ENCODE data around the gene DDX41. TPM values are rescaled to one million over a fixed set of nuclear protein-coding genes. Genes with fewer than 3 reads are reported as not detected.
"Not testable (repeated sequence)": the region's sequence is repeated elsewhere in the genome, so short reads cannot be mapped to it uniquely, and the experiment has no call there.

DDX41 gene
- total RNA-seq, 1 experiment from 2014 or later = 318 TPM

GRCh38 chr5:177486256-177486655 lies 30.5 kb downstream of the DDX41 start:
- ATAC-seq (no peak), DNase-seq (no peak)
- ChIA-PET CTCF (no interaction called here), POLR2A (ENCODE audit: unreplicated experiment) (no interaction called here)
- Histone ChIP-seq H3K4me2 (ENCODE audit: low read length) (no peak overlapping the region), H3K9me3 (ENCODE audit: low read length) (no peaks in the 10 kb centered on the region), H3K27me3 (ENCODE audit: low read length) (no peaks in the 10 kb centered on the region), H3K36me3 (ENCODE audit: low read depth, low read length) (peaks cover 37% of the 10 kb centered on the region), H2AFZ (ENCODE audit: low read length) (no peak overlapping the region), H3F3A (ENCODE audit: low read length, unreplicated experiment) (peaks cover 3% of the 10 kb centered on the region), H3K4me3 (ENCODE audit: low read length) (no peak overlapping the region), H3K9ac (ENCODE audit: low read length) (no peak overlapping the region), H4K20me1 (ENCODE audit: low read length) (no peaks in the 10 kb centered on the region), H3K27ac (ENCODE audit: low read length) (no peak overlapping the region), H3K9me2 (replicated peaks; ENCODE audit: low read length) (no peaks in the 10 kb centered on the region), H3K79me2 (ENCODE audit: low read length) (no peaks in the 10 kb centered on the region), H3K4me1 (ENCODE audit: insufficient read depth, low read length) (no peaks in the 10 kb centered on the region)
- TF ChIP-seq EZH2phosphoT487 (IDR thresholded peaks at IDR 0.05; ENCODE audit: borderline replicate concordance, low read length) (no peak), EZH2 (IDR thresholded peaks at IDR 0.05; ENCODE audit: low read length, unreplicated experiment) (no peak)
- TF ChIP-seq, protein P1, sequence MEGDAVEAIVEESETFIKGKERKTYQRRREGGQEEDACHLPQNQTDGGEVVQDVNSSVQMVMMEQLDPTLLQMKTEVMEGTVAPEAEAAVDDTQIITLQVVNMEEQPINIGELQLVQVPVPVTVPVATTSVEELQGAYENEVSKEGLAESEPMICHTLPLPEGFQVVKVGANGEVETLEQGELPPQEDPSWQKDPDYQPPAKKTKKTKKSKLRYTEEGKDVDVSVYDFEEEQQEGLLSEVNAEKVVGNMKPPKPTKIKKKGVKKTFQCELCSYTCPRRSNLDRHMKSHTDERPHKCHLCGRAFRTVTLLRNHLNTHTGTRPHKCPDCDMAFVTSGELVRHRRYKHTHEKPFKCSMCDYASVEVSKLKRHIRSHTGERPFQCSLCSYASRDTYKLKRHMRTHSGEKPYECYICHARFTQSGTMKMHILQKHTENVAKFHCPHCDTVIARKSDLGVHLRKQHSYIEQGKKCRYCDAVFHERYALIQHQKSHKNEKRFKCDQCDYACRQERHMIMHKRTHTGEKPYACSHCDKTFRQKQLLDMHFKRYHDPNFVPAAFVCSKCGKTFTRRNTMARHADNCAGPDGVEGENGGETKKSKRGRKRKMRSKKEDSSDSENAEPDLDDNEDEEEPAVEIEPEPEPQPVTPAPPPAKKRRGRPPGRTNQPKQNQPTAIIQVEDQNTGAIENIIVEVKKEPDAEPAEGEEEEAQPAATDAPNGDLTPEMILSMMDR (conservative IDR thresholded peaks at IDR 0.05; ENCODE audit: low read depth, low read length) = no peak
- no TSS peak for BruUV-seq (replicated peaks)
- intact Hi-C loops (cut with micrococcal nuclease) = no loop called here

DNA sequence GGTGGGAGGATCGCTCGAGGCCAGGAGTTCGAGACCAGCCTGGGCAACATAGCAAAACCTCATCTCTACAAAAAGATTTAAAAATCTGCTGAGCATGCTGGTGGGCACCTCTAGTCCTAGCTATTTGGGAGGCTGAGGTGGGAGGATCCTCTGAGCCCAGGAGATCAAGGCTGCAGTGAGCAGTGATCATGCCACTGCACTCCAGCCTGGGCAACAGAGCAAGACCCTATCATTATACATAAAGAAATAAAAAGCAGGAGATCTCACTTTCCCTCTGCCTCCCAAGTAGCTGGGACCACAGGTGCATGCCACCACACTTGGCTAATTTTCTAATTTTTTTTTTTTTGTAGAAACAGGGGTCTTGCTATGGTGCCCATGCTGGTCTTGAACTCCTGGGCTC lies 31.0 kb downstream of the DDX41 start:
- H3K4me1 ChIP-seq (ENCODE audit: insufficient read depth, low read length) = not testable (repeated sequence)

GRCh38 chr5:177484902-177485549 lies 31.7 kb downstream of the DDX41 start:
- H3K79me2 ChIP-seq (ENCODE audit: low read length) = no peaks in the 10 kb centered on the region
- no peak overlapping the region for H3K4me3 ChIP-seq (ENCODE audit: low read length)
- H3K9ac ChIP-seq (ENCODE audit: low read length) = no peak overlapping the region
- ATAC-seq = no peak
- ChIA-PET POLR2A (ENCODE audit: unreplicated experiment) (no interaction called here), CTCF (no interaction called here)
- no peak overlapping the region for H3K4me2 ChIP-seq (ENCODE audit: low read length)
- no peaks in the 10 kb centered on the region for H3K9me2 ChIP-seq (replicated peaks; ENCODE audit: low read length)
- H3K36me3 ChIP-seq (ENCODE audit: low read depth, low read length) = peaks cover 26% of the 10 kb centered on the region
- H3K4me1 ChIP-seq (ENCODE audit: insufficient read depth, low read length) = no peaks in the 10 kb centered on the region
- BruUV-seq (replicated peaks) = no TSS peak
- no peak overlapping the region for H2AFZ ChIP-seq (ENCODE audit: low read length)
- H4K20me1 ChIP-seq (ENCODE audit: low read length) = no peaks in the 10 kb centered on the region
- H3K9me3 ChIP-seq (ENCODE audit: low read length) = no peaks in the 10 kb centered on the region
- H3K27me3 ChIP-seq (ENCODE audit: low read length) = no peaks in the 10 kb centered on the region
- TF ChIP-seq, protein P1 (conservative IDR thresholded peaks at IDR 0.05; ENCODE audit: low read depth, low read length) = no peak
- TF ChIP-seq EZH2 (IDR thresholded peaks at IDR 0.05; ENCODE audit: low read length, unreplicated experiment) (no peak), EZH2phosphoT487 (IDR thresholded peaks at IDR 0.05; ENCODE audit: borderline replicate concordance, low read length) (no peak)
- peak; percentile 1 for DNase-seq
- intact Hi-C loops (cut with micrococcal nuclease) = no loop called here
- H3F3A ChIP-seq (ENCODE audit: low read length, unreplicated experiment) = peaks cover 3% of the 10 kb centered on the region
- no peak overlapping the region for H3K27ac ChIP-seq (ENCODE audit: low read length)

More for the DNA sequence above, 31.0 kb downstream of the DDX41 start:
- H3K79me2 ChIP-seq (ENCODE audit: low read length); H3K4me2 ChIP-seq (ENCODE audit: low read length); H3K4me3 ChIP-seq (ENCODE audit: low read length); BruUV-seq (replicated peaks); POLR2A ChIA-PET (ENCODE audit: unreplicated experiment); DNase-seq; H3F3A ChIP-seq (ENCODE audit: low read length, unreplicated experiment); H2AFZ ChIP-seq (ENCODE audit: low read length); ATAC-seq; H3K27me3 ChIP-seq (ENCODE audit: low read length); CTCF ChIA-PET; H3K9ac ChIP-seq (ENCODE audit: low read length); H3K27ac ChIP-seq (ENCODE audit: low read length); H3K9me2 ChIP-seq (replicated peaks; ENCODE audit: low read length); H4K20me1 ChIP-seq (ENCODE audit: low read length); H3K9me3 ChIP-seq (ENCODE audit: low read length); intact Hi-C loops (cut with micrococcal nuclease): not testable (repeated sequence)
- H3K36me3 ChIP-seq (ENCODE audit: low read depth, low read length) = peaks cover 32% of the 10 kb centered on the region
